HepG2 (cell line): Measurements from ENCODE around the gene PSMD8. TPM values are rescaled to one million over a fixed set of nuclear protein-coding genes. Genes with fewer than 3 reads are reported as not detected.

Source experiments
- ARID3A ChIP-seq: IDR thresholded peaks from 2 replicates; pipeline ENCODE4 v1.6.1; 2012; ENCODE audit warnings: low read depth, low read length, improper control_type of control experiment
- ARID4A ChIP-seq: sonication (generic); formaldehyde crosslinking; IDR thresholded peaks from 2 replicates; pipeline ENCODE4 v1.5.0; 2020; ENCODE audit warnings: mild to moderate bottlenecking, missing genetic modification reagents, borderline replicate concordance
- E2F2 ChIP-seq: sonication (generic); formaldehyde crosslinking; IDR thresholded peaks from 2 replicates; pipeline ENCODE4 v1.4.0; 2020; ENCODE audit warnings: missing genetic modification reagents, borderline replicate concordance
- EP300 ChIP-seq, 3 experiments: sonication (generic) in 1 of 3; formaldehyde crosslinking in 1 of 3; IDR thresholded peaks; 2 replicates each; pipeline versions ENCODE4 v1.5.1 to v1.6.1; 2011 to 2020; ENCODE audit warnings: low read depth in 2 of 3, low read length in 2 of 3, borderline replicate concordance in 1 of 3, improper control_type of control experiment in 1 of 3, mild to moderate bottlenecking in 1 of 3, missing genetic modification reagents in 1 of 3, moderate library complexity in 1 of 3
- HNRNPLL ChIP-seq: fragments of 200-400 bp; formaldehyde crosslinking; IDR thresholded peaks from 2 replicates; pipeline ENCODE4 v1.6.1; 2017; ENCODE audit warnings: mild to moderate bottlenecking, low read depth, low read length; ENCODE audit not compliant: poor library complexity, severe bottlenecking
- KLF9 ChIP-seq: IDR thresholded peaks from 2 replicates; pipeline ENCODE4 v1.6.1; 2016; ENCODE audit warnings: low read depth
- NCOR1 ChIP-seq: fragments of 200-600 bp; sonication (generic); IDR thresholded peaks from 2 replicates; pipeline ENCODE4 v1.7.0; 2017; ENCODE audit warnings: antibody characterized with exemption, low read length, borderline replicate concordance
- PPARG ChIP-seq: conservative IDR thresholded peaks from 2 replicates; pipeline ENCODE4 v1.6.1; 2016; ENCODE audit warnings: missing biosample characterization, missing genetic modification reagents
- ZHX1 ChIP-seq: sonication (generic); formaldehyde crosslinking; IDR thresholded peaks from 2 replicates; pipeline ENCODE4 v1.8.1; 2022; ENCODE audit warnings: low read depth, mild to moderate bottlenecking, missing genetic modification reagents
- polyA plus RNA-seq, 8 experiments: library from polyadenylated mRNA; depleted of rRNA in 3 of 8; stranded (reverse) in 7 of 8; unstranded in 1 of 8; fragments of >200 nt; fragmentation: Illumina TruSeq in 4 of 8; extraction: Trizol in 4 of 8; gene quantifications; 2 replicates each; pipeline versions ENCODE4 v1.2.1 to v1.2.3, GENCODE V29; 2011 to 2016; ENCODE audit warnings: low read depth in 4 of 8, missing spikeins in 1 of 8, mixed read lengths in 1 of 8; ENCODE audit not compliant: insufficient read depth in 1 of 8
- total RNA-seq, 5 experiments: library from RNA; depleted of rRNA; stranded (reverse); fragments of >200 nt; fragmentation: Illumina TruSeq; extraction: Trizol; gene quantifications; 2 replicates each; pipeline ENCODE4 v1.2.3, GENCODE V29; 2016; ENCODE audit warnings: low read depth in 1 of 5
- TF ChIP-seq, protein P1 (sequence below): sonication (generic); formaldehyde crosslinking; conservative IDR thresholded peaks from 2 replicates; pipeline ENCODE4 v1.4.0; 2020; ENCODE audit warnings: missing genetic modification reagents
- TF ChIP-seq, protein P2 (sequence below): sonication (generic); formaldehyde crosslinking; IDR thresholded peaks from 2 replicates; pipeline ENCODE4 v1.4.0; 2020; ENCODE audit warnings: missing genetic modification reagents

PSMD8 gene
- total and polyA plus RNA-seq, 2 of the 13 experiments (the other 11 are each of a cell fraction or from before 2014, with no cell fraction given): 162 to 296 TPM

GRCh38 chr19:38374332-38375097 is at the start of gene PSMD8 (continued):
- no peak; the same call in 1 of the 2 replicates for TF ChIP-seq E2F2
- TF ChIP-seq EP300 (IDR thresholded peaks at IDR 0.05; ENCODE audit: low read depth in 2 of 2, low read length in 2 of 2): no peak
- no peak for TF ChIP-seq EP300 (CRISPR knock-in tag; IDR thresholded peaks at IDR 0.05; ENCODE audit: borderline replicate concordance)
- TF ChIP-seq, protein P1, sequence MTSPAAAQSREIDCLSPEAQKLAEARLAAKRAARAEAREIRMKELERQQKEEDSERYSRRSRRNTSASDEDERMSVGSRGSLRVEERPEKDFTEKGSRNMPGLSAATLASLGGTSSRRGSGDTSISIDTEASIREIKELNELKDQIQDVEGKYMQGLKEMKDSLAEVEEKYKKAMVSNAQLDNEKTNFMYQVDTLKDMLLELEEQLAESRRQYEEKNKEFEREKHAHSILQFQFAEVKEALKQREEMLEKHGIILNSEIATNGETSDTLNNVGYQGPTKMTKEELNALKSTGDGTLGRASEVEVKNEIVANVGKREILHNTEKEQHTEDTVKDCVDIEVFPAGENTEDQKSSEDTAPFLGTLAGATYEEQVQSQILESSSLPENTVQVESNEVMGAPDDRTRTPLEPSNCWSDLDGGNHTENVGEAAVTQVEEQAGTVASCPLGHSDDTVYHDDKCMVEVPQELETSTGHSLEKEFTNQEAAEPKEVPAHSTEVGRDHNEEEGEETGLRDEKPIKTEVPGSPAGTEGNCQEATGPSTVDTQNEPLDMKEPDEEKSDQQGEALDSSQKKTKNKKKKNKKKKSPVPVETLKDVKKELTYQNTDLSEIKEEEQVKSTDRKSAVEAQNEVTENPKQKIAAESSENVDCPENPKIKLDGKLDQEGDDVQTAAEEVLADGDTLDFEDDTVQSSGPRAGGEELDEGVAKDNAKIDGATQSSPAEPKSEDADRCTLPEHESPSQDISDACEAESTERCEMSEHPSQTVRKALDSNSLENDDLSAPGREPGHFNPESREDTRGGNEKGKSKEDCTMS: no peak
- peak; percentile 93 for TF ChIP-seq ZHX1 (CRISPR knock-in tag)
- TF ChIP-seq KLF9 (CRISPR knock-in tag): 0 out of 2 replicates have a peak, but pooled peaks have one; percentile 32
- no peak for TF ChIP-seq ARID3A
- TF ChIP-seq HNRNPLL: peak; percentile 91
- TF ChIP-seq, protein P2, sequence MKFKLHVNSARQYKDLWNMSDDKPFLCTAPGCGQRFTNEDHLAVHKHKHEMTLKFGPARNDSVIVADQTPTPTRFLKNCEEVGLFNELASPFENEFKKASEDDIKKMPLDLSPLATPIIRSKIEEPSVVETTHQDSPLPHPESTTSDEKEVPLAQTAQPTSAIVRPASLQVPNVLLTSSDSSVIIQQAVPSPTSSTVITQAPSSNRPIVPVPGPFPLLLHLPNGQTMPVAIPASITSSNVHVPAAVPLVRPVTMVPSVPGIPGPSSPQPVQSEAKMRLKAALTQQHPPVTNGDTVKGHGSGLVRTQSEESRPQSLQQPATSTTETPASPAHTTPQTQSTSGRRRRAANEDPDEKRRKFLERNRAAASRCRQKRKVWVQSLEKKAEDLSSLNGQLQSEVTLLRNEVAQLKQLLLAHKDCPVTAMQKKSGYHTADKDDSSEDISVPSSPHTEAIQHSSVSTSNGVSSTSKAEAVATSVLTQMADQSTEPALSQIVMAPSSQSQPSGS (CRISPR knock-in tag): no peak; the same call in 1 of the 2 replicates
- TF ChIP-seq PPARG (CRISPR knock-in tag): 0 out of 2 replicates have a peak, but pooled peaks have one; percentile 8
- TF ChIP-seq NCOR1: no peak
- TF ChIP-seq ARID4A (CRISPR knock-in tag): peak; percentile 93
